ENCODE results near the gene CAPN1. TPM values are rescaled to one million over a fixed set of nuclear protein-coding genes. Genes with fewer than 3 reads are reported as not detected.

The CAPN1 gene
- total and polyA plus RNA-seq, 9 of the 15 experiments (the other 6 are each of a cell fraction or from before 2014, with no cell fraction given), result 3.5 to 199 (median 61.6) TPM

GRCh38 chr11:65134240-65134951, 47.3 kb upstream of the CAPN1 start, which contains the start of gene SYVN1 (continued):
- TF ChIP-seq BCLAF1 (IDR thresholded peaks at IDR 0.05; ENCODE audit: borderline replicate concordance in 1 of 2, control insufficient read depth in 1 of 2, low read depth in 2 of 2, low read length in 1 of 2) (peak in 1 of 2 experiments; percentile 94; a peak in 2 of 4 replicates), HOXB6 (CRISPR knock-in tag; IDR thresholded peaks at IDR 0.05; ENCODE audit: borderline replicate concordance) (no peak), ARID3A (IDR thresholded peaks at IDR 0.05; ENCODE audit: borderline replicate concordance, low read depth, low read length) (0 out of 2 replicates have a peak, but pooled peaks have one; percentile 9), ZBTB5 (IDR thresholded peaks at IDR 0.05) (no peak), ZNF274 (IDR thresholded peaks at IDR 0.05; ENCODE audit: borderline replicate concordance, low read depth, low read length) (no peak), ESRRA (IDR thresholded peaks at IDR 0.05; ENCODE audit: borderline replicate concordance, low read depth) (peak; percentile 44), EP300 (IDR thresholded peaks at IDR 0.05; ENCODE audit: low read length) (peak; percentile 32; the same call in 1 of the 2 replicates), GATAD2A (IDR thresholded peaks at IDR 0.05) (0 out of 2 replicates have a peak, but pooled peaks have one; percentile 58), IRF2 (CRISPR knock-in tag; IDR thresholded peaks at IDR 0.05) (no peak), ELF1 (tag; IDR thresholded peaks at IDR 0.05) (peak; percentile 68), FOXA3 (CRISPR knock-in tag; conservative IDR thresholded peaks at IDR 0.05 in 1 of 2, IDR thresholded peaks at IDR 0.05 in 1 of 2) (no peak)
- TF ChIP-seq, protein P1, sequence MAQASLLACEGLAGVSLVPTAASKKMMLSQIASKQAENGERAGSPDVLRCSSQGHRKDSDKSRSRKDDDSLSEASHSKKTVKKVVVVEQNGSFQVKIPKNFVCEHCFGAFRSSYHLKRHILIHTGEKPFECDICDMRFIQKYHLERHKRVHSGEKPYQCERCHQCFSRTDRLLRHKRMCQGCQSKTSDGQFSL (CRISPR knock-in tag; IDR thresholded peaks at IDR 0.05), result peak; percentile 78
- TF ChIP-seq, protein P1 (tag; IDR thresholded peaks at IDR 0.05), result no peak

All from K562 (cell line).